Tibial nerve (tissue), 4 donors: ENCODE measurements around the gene RB1. TPM values are rescaled to one million over a fixed set of nuclear protein-coding genes. Genes with fewer than 3 reads are reported as not detected.

Experiments used
- DNase-seq, 2 donors: peaks; one replicate each; pipeline ENCODE4 v3.0.0-alpha.2; 2019; ENCODE audit warnings: low spot score in 2 of 2
- H3K27ac ChIP-seq, 4 donors: fragments of 200-600 bp; sonication (generic) in 3 of 4; one replicate each; pipeline ENCODE4 v1.5.1; 2017 to 2019; ENCODE audit warnings: mild to moderate bottlenecking in 1 of 4
- H3K27me3 ChIP-seq, 2 donors: fragments of 200-600 bp; sonication (generic) in 1 of 2; one replicate each; pipeline versions ENCODE4 v1.5.1 to v1.6.0; 2017 to 2019
- H3K36me3 ChIP-seq, 3 donors: fragments of 200-600 bp; sonication (generic); one replicate each; pipeline ENCODE4 v1.5.1; 2018 to 2019
- H3K4me1 ChIP-seq, 4 donors: fragments of 200-600 bp; sonication (generic) in 3 of 4; one replicate each; pipeline ENCODE4 v1.5.1; 2017 to 2019
- H3K4me3 ChIP-seq, 4 donors: fragments of 200-600 bp; sonication (generic) in 3 of 4; one replicate each; pipeline ENCODE4 v1.5.1; 2017 to 2019; ENCODE audit warnings: mild to moderate bottlenecking in 1 of 4, moderate library complexity in 1 of 4
- H3K9me3 ChIP-seq, 4 donors: fragments of 200-600 bp; sonication (generic) in 3 of 4; one replicate each; pipeline ENCODE4 v1.5.1; 2017 to 2019
- EP300 ChIP-seq, 2 donors: sonication (generic); formaldehyde crosslinking; IDR thresholded peaks; one replicate each; pipeline ENCODE4 v1.6.1; 2017; ENCODE audit warnings: antibody characterized with exemption in 2 of 2, mild to moderate bottlenecking in 1 of 2
- POLR2A ChIP-seq, 2 donors: fragments of 450-650 bp; IDR thresholded peaks; one replicate each; pipeline ENCODE4 v1.6.1; 2017; ENCODE audit warnings: antibody characterized with exemption in 2 of 2, mild to moderate bottlenecking in 2 of 2, moderate library complexity in 2 of 2
- whole genome bisulfite sequencing, 2 donors: methylation state at CpG; one replicate each; pipeline ENCODE4 v1.1.5; 2018; 5-methylcytosine and 5-hydroxymethylcytosine counted together
- total RNA-seq, 4 donors: library from RNA; depleted of rRNA; stranded (reverse); fragments of >200 nt; gene quantifications; one replicate each; pipeline ENCODE4 v1.1.0, GENCODE V29; 2016
- TF ChIP-seq, protein P1 (sequence below), 5 experiments: fragments of 200-600 bp in 3 of 5; fragments of 450-650 bp in 2 of 5; sonication (generic) in 3 of 5; IDR thresholded peaks; one replicate each; pipeline ENCODE4 v1.5.1; 2016 to 2019; ENCODE audit warnings: antibody characterized with exemption in 5 of 5, mild to moderate bottlenecking in 3 of 5, moderate library complexity in 2 of 5

RB1 gene
- total RNA-seq, 4 donors from 2014 or later: 31.0 to 59.7 (median 45.1) TPM

DNA sequence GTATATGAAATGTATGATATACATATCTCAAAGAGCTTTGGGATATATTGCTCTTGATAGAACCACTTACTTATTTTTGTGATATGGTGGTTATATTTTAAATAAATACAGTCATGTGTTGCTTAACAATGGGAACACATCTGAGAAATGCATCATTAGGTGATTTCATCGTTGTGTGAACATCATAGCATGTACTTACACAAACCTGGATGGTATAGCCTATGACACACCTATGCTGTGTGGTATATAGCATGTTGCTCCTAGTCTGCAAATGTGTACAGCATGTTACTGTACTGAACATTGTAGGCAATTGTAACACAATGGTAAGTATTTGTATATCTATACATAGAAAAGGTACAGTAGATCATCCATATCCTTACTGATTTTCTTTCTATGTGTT lies 7.7 kb downstream of the RB1 start:
- peaks cover 0 to 17% (median 0%) of the 10 kb centered on the region in 3 donors for H3K36me3 ChIP-seq

GRCh38 chr13:48315969-48316650 lies 12.6 kb downstream of the RB1 start:
- TF ChIP-seq, protein P1, sequence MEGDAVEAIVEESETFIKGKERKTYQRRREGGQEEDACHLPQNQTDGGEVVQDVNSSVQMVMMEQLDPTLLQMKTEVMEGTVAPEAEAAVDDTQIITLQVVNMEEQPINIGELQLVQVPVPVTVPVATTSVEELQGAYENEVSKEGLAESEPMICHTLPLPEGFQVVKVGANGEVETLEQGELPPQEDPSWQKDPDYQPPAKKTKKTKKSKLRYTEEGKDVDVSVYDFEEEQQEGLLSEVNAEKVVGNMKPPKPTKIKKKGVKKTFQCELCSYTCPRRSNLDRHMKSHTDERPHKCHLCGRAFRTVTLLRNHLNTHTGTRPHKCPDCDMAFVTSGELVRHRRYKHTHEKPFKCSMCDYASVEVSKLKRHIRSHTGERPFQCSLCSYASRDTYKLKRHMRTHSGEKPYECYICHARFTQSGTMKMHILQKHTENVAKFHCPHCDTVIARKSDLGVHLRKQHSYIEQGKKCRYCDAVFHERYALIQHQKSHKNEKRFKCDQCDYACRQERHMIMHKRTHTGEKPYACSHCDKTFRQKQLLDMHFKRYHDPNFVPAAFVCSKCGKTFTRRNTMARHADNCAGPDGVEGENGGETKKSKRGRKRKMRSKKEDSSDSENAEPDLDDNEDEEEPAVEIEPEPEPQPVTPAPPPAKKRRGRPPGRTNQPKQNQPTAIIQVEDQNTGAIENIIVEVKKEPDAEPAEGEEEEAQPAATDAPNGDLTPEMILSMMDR (IDR thresholded peaks at IDR 0.05): no peak
- TF ChIP-seq EP300 (IDR thresholded peaks at IDR 0.05): no peak
- no peak for TF ChIP-seq POLR2A (IDR thresholded peaks at IDR 0.05)
- H3K36me3 ChIP-seq: peaks cover 0 to 53% (median 3%) of the 10 kb centered on the region in 3 donors
- 68 to 70% methylated on average over 16 to 17 of the region's 17 CpGs for WGBS, 2 donors
- no peak overlapping the region for H3K4me3 ChIP-seq
- no peak overlapping the region for H3K27ac ChIP-seq
- H3K9me3 ChIP-seq: peaks cover 0 to 21% (median 0%) of the 10 kb centered on the region in 4 donors
- no peak for DNase-seq
- peaks cover 0 to 18% (median 0%) of the 10 kb centered on the region in 4 donors for H3K4me1 ChIP-seq
- no peaks in the 10 kb centered on the region for H3K27me3 ChIP-seq

More for the DNA sequence above, 7.7 kb downstream of the RB1 start:
- no peak for TF ChIP-seq EP300 (IDR thresholded peaks at IDR 0.05)
- TF ChIP-seq, protein P1 (IDR thresholded peaks at IDR 0.05): no peak
- no peak for TF ChIP-seq POLR2A (IDR thresholded peaks at IDR 0.05)
- Histone ChIP-seq H3K9me3 (no peaks in the 10 kb centered on the region), H3K4me3 (no peak overlapping the region), H3K4me1 (peaks cover 0 to 47% (median 0%) of the 10 kb centered on the region in 4 donors), H3K27ac (no peak overlapping the region), H3K27me3 (no peaks in the 10 kb centered on the region)
- no peak for DNase-seq
- 88 to 92% methylated on average over 1 of the region's 1 CpG for WGBS, 2 donors

DNA sequence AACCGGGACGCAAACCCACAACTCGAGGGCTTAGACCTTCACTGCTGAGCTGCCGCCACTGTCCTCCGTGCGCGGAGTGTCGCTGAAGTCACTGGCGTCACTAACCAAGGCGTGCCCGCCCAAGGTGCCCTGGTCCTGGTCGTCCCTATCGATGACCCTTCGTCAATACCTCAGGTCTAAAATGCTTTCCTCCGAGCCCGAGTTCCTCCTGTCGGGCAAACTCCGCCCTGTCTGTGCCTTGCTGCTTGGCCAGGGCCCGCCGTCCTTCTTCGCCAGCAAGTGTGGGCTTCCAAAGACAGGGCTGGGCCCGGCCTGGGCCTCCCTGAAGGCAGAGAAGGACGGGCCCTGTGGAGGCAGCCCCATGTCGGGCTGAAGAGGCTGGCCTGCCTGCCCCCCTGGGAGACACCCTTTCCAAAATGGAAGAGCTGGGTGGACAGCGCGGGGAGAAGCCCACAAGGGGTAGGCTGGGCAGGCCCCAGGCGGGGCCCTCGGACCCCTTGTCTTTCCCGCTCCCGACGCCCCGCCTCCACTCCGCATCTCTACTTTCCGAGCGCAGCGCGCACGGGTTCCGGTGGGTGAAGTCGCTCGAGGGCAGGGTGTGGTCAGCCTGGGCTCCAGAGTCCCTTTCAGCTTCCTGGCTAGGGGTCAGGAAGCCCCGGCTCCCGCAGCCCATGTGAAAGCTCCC lies 13.4 kb downstream of the RB1 start:
- Histone ChIP-seq H3K27ac (no peak overlapping the region), H3K27me3 (no peaks in the 10 kb centered on the region), H3K4me3 (no peak overlapping the region), H3K9me3 (peaks cover 0 to 30% (median under 1%) of the 10 kb centered on the region in 4 donors), H3K36me3 (peaks cover 0 to 61% (median 3%) of the 10 kb centered on the region in 3 donors), H3K4me1 (peaks cover 0 to 18% (median 0%) of the 10 kb centered on the region in 4 donors)
- WGBS, 2 donors: 90 to 95% methylated on average over 39 to 40 of the region's 43 CpGs
- no peak for DNase-seq
- TF ChIP-seq, protein P1 (IDR thresholded peaks at IDR 0.05): no peak
- no peak for TF ChIP-seq EP300 (IDR thresholded peaks at IDR 0.05)
- no peak for TF ChIP-seq POLR2A (IDR thresholded peaks at IDR 0.05)

DNA sequence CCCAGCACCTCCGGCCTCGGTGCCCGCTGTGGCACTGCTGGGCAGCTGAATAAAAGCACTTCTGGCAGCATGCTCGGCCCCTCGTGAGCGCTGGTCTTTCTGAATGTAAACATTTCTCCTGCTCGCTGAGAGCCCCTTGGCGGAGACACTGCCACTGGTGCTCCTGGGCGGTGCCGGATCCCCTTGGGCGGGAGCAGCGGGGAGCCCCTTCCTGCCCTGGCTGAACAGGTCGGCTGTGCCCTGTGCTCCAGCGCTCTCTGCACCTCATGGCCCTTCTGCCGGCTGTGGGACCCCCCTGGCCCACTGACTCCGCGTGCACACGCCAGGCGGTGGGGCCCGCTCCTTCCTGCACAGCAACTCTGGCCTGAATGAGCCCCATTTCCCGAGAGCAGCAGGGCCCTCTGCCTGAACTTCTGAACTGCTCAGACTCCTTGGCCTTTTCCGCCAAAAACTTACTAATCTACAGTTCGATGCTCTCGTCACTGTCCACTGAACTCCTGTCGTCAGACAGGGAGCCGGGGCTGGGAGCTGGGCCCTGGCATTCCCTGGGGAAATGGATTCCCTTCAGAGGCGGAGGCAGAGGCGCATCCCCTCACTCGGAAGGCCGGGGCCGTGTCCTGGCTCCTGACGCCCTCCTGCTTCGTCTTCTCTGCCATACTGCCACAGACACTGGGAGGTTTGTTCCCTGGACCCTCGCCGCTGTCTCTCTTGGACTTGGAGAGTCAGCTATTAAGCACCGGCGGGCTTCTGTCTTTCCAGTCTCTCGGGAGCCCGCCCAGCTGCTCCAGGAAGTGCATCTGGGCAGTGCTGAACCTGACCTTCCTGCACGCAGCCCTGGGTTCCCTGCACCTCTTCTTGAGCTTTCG lies 14.2 kb downstream of the RB1 start:
- WGBS, 2 donors: 75 to 79% methylated on average over 35 to 37 of the region's 41 CpGs
- no peak for TF ChIP-seq POLR2A (IDR thresholded peaks at IDR 0.05)
- no peak for TF ChIP-seq EP300 (IDR thresholded peaks at IDR 0.05)
- TF ChIP-seq, protein P1 (IDR thresholded peaks at IDR 0.05): no peak
- Histone ChIP-seq H3K4me3 (peak overlapping the region in 3 of 4 donors; percentile 7 to 31 (median 31)), H3K9me3 (peaks cover 0 to 37% (median 4%) of the 10 kb centered on the region in 4 donors), H3K36me3 (peaks cover 0 to 61% (median 3%) of the 10 kb centered on the region in 3 donors), H3K27ac (no peak overlapping the region), H3K4me1 (peaks cover 0 to 15% (median 0%) of the 10 kb centered on the region in 4 donors), H3K27me3 (no peaks in the 10 kb centered on the region)
- no peak for DNase-seq
